Measurements from ENCODE around the gene RPTOR.

GRCh38 chr17:80746262-80746935 is 201.8 kb downstream of the RPTOR start:
- TF ChIP-seq CTCF (IDR thresholded peaks at IDR 0.05; ENCODE audit: borderline replicate concordance, extremely low read depth, low read length, poor library complexity, severe bottlenecking) (no peak), EZH2 (IDR thresholded peaks at IDR 0.05; ENCODE audit: borderline replicate concordance, low read depth, low read length, severe bottlenecking) (no peak)
